ENCODE data around the gene TLK2.

Gene TLK2

GRCh38 chr17:62658136-62658920 lies 179.7 kb downstream of the TLK2 start:
- DNase-seq = no peak

- no peak for DNase-seq
These were observed 182.0 kb downstream of the TLK2 start for GRCh38 chr17:62660629-62661118.

GRCh38 chr17:62661337-62661736 lies 182.7 kb downstream of the TLK2 start:
- DNase-seq = no peak

- DNase-seq = no peak
These were observed 184.2 kb downstream of the TLK2 start for GRCh38 chr17:62662855-62663254.

Measured in NCI-H2171 (cell line).